NCI-H460 (cell line): ENCODE measurements around the gene CARD10. TPM values are rescaled to one million over a fixed set of nuclear protein-coding genes. Genes with fewer than 3 reads are reported as not detected.
"Not testable (repeated sequence)": the region's sequence is repeated elsewhere in the genome, so short reads cannot be mapped to it uniquely, and the experiment has no call there.

Source experiments
- DNase-seq: peaks from one replicate; pipeline ENCODE4 v3.0.0-alpha.2; 2016; ENCODE audit warnings: low read depth; ENCODE audit errors: extremely low read depth
- total RNA-seq: library from RNA; depleted of rRNA; stranded (reverse); fragments of >200 nt; shearing (Covaris generic); gene quantifications from 2 replicates; pipeline ENCODE4 v1.2.3, GENCODE V29; 2014

Gene CARD10
- total RNA-seq, 1 experiment from 2014 or later, result 4.7 TPM

DNA sequence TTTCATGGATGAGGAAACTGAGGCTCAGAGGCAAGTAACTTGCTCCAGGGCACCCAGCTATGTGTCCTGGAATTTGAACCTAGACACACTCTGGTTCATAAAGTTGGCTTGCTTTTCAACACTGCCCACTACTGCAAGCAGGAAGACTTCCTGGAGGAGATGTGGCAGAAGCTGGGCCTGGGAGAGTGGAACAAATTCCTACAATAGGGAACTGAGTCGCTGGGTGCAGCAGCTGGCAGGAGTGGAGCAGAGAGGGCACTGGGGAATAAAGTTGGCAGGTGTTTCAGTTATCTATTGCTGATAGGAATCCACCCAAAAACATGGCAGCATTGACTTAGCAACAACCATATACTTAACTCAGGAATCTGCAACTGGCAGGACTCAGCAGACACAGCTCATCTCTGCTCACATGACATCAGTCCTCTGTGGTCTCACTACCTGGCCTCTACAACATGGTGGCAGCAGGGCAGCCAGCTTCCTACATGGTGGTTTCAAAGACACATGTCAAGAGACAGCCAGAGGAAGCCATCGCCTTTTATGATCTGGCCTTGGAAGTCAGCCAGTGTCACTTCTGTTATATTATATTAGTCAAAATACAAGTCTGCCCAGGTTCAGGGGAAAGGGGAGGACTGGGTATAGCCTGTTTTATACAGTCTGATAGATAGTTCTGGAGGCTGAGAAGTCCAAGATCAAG, 10.6 kb upstream of the CARD10 start:
- no peak for DNase-seq

DNA sequence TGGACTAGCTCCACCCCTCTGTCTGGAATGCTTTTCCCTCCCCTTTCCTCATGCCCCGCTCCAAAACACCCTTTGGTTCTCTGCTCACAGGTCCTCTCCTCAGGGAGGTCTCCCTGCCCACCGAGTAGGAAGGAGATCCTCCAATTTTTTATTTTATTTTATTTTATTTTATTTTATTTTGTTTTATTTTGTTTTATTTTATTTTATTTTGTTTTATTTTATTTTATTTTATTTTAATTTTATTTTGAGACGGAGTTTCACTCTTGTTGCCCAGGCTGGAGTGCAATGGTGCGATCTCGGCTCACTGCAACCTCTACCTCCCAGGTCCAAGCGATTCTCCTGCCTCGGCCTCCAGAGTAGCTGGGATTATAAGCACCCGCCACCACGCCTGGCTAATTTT, 8.7 kb upstream of the CARD10 start:
- DNase-seq, result not testable (repeated sequence)

- not testable (repeated sequence) for DNase-seq
Observed at GRCh38 chr22:37527081-37527752, 8.0 kb upstream of the CARD10 start.

GRCh38 chr22:37526376-37526775, 7.2 kb upstream of the CARD10 start:
- DNase-seq, result no peak

DNA sequence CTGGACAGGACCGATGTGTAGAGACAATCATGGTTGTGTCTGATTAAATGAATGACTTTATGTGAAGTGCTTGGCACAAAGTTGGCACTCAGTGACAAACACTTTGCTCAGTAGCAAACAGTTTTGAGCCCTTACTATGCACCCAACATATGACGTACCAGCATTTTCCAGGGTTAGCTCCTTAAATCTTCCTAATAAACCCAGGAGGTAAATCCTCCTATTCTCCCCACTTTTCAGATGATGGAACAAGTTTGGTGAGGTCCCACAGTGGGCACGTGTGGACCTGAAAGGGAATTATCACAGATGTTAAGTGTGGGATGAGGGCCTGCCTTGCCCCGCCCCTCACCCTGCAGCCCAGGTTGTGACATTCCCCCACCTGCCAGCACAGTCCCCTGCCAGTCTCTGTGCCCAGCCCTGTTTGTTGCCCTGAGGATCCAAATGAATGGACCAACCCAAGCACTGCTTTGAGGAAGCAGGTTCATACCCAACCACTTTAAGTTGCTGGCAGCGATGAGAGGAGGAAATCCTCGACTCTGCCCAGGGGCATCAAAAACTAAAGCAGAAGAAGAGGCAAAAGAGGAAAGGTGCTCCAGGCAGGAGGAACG, 6.6 kb upstream of the CARD10 start:
- DNase-seq, result no peak

GRCh38 chr22:37525073-37525745, 6.0 kb upstream of the CARD10 start:
- DNase-seq, result peak; percentile 50

DNA sequence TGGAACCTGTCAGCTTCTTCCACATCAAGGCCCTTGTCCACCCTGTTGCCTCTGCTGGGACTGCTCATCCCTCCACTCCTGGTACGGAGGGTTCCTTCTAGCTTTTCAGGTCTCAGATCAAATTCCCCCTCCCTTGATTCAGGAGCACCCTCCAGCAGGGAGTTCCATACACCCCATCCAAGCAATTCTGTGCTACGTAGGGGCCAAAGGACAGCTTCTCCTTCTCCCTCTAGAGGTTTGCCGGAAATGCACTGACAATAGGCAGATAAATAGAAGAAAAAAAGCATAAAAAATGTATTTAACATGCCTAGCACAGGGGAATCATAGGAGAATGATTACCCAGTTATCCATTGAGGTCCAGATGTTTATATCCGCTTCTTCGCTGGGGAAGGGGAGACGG, 3.3 kb upstream of the CARD10 start:
- DNase-seq, result no peak

DNA sequence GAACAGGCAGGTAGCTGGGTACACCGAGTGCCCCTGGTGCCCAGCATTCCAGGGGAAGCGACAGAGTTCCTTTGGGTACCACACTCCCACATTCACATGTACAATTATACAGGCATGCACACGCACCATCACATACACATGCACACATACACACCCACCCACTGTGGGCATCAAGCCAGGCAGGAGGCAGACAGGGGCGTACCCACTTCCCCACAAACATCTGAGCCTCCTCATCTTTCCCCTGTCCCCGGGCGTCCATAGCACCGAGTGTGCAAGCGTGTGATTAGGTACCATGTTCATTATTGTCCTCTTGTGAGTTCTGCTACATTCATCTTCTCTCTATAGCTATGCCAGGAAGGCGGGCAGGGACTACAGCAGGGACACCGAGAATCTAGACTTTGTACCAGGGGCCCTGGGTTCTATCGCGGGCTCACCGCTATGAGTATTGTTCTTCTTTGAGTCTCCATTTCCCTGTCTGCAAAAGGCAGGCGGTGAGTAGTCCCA, 2.1 kb upstream of the CARD10 start:
- no peak for DNase-seq

DNA sequence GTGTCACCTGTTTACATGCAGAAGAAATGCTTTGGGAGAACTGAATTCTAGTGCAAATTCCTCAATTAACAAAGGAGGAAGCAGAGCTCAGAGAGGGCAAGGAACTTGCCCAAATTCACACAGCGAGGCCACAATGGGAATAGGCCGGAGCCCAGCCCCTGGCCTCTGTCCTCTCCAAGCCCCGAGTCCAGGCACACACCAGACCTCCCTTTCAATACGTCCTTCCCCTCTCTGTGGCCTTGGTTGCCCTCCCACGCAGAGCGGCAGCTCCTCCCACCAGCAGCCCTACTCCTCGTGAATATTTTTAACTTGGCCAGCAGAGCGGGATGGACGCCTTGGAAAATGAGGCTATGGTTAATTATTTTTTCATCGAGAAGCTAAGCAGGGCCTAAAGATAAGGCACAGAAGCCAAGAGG, 1.6 kb upstream of the CARD10 start:
- no peak for DNase-seq

GRCh38 chr22:37518509-37519267, 527 bp downstream of the CARD10 start:
- DNase-seq, result no peak

DNA sequence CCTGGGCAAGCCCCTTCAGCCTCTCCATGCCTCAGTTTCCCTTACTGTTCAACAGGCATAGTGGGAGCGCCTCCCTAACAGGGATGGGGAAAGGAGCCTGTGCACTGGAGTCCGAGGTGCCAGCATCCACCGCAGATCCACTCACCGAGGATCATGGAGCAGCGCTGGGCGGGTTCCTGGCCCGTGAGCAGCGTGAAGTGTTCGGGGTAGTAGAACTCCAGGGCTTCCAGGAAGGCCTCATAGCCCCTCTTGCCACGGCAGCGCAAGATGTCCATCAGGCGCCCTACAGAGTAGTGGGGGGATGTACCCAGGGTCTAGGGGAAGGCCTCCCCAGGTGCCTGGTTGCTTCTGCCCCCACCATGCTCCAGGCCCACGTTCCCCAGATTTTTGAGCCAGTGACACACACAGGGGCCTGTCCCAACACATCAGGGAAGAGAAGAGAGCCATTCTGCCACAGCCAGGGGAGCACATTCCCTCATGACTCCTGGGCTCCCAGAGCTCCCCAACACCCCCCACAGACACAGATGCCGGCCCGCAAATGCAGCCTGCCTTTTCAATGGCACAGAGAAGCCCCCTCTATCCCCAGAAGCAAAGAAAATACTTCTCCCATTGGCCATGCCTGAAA, 1.3 kb downstream of the CARD10 start:
- no peak for DNase-seq

- DNase-seq, result no peak
Observed at GRCh38 chr22:37516456-37516855, 2.8 kb downstream of the CARD10 start.

DNA sequence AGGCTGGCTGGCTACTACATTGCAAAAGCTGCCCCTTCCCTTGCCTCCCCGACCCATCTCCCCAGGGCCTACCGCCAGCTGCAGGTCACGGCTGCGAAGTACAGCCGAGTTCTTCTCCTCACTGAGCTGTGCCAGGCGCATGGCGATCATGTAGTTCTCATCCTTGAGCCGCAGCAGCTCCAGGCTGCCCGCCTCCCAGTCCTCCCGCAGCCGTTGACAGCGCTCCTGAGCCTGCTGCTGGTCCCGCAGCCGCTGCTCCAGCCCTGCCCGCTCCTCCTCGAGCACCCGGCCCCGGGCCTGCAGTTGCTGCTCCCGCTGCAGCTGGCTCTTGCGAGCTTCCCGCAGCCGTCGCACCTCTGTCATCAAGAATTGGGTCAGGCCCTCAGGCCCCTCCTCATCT, 3.3 kb downstream of the CARD10 start:
- no peak for DNase-seq

- no peak for DNase-seq
Observed at GRCh38 chr22:37514526-37515051, 4.6 kb downstream of the CARD10 start.

GRCh38 chr22:37511395-37512104, 7.7 kb downstream of the CARD10 start:
- DNase-seq, result no peak

DNA sequence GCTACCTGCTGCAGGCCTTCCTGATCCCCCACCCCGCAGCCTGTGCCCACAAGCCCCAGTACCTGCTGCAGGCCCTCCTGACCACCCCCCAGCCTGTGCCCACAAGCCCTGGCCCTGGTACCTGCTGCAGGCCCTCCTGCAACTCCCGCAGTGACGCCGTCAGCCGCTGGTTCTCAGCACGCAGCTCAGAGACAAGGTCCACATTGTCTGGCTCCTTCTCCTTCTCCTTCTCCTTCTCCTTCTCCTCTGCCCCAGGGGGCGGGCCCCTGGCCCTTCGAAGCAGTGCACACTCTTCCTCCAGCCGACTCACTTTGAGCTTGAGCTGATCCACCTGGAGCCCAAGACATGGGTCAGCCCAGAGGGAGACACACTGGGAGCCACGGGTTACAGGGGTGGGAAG, 9.1 kb downstream of the CARD10 start:
- DNase-seq, result no peak

- no peak for DNase-seq
Observed at GRCh38 chr22:37509059-37509860, 10.0 kb downstream of the CARD10 start.

DNA sequence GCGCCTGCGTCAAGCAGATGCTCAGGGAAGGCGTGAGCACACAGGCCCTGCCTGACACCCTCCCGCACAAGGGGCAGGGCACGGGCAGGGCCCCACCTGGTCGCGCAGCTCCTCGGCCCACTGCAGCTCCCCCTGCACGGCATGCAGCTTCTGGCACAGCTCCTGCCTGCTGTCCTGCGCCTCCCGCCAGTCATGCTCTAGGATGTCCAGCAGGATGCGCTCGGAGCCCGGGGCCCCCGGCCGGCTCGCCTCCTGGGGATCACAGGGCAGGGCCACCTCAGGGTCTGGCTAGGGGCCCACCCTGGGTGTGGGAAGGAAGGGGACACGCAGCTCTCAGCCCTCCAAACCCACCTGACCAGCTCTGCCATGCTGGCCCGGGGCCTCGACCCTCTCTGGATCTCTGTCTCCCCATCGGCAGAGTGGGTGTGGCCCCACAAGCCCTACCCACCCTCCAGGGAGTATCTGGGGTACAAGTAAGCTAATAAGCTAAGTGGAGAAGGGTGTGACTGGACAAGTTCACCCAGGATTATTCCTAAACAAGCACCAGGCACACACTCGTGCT, 10.7 kb downstream of the CARD10 start:
- DNase-seq, result no peak
